Measurements from ENCODE around the gene ARMC9. TPM values are rescaled to one million over a fixed set of nuclear protein-coding genes. Genes with fewer than 3 reads are reported as not detected.

ARMC9 gene
- total and polyA plus RNA-seq, 2 experiments from 2014 or later: 22.5 to 23.7 TPM

GRCh38 chr2:231235217-231235616 is 36.8 kb downstream of the ARMC9 start:
- Histone ChIP-seq H3K9me3 (ENCODE audit: low read depth) (no peaks in the 10 kb centered on the region), H3K4me2 (no peak overlapping the region), H3K4me1 (ENCODE audit: insufficient read depth) (no peaks in the 10 kb centered on the region), H2AFZ (no peak overlapping the region), H3K9me2 (replicated peaks; ENCODE audit: insufficient read depth) (no peaks in the 10 kb centered on the region), H3K27me3 (no peaks in the 10 kb centered on the region), H4K20me1 (ENCODE audit: insufficient read depth, poor library complexity, severe bottlenecking) (no peaks in the 10 kb centered on the region), H3K27ac (no peak overlapping the region), H3K79me2 (no peaks in the 10 kb centered on the region), H3K36me3 (replicated peaks; ENCODE audit: insufficient read depth, low read depth) (no peaks in the 10 kb centered on the region), H3K4me3 (no peak overlapping the region)
- DNase-seq (ENCODE audit: low spot score): no peak
- no peak for TF ChIP-seq EZH2phosphoT487 (IDR thresholded peaks at IDR 0.05; ENCODE audit: low read depth, severe bottlenecking, unreplicated experiment)
- TF ChIP-seq CTCF (IDR thresholded peaks at IDR 0.05; ENCODE audit: poor library complexity): no peak
- no peak for TF ChIP-seq EZH2 (IDR thresholded peaks at IDR 0.05; ENCODE audit: borderline replicate concordance)
- 89% methylated on average over 5 of the region's 5 CpGs for WGBS (ENCODE audit: low lambda C conversion rate, missing lambda C conversion rate)

GRCh38 chr2:231238689-231239088 is 40.3 kb downstream of the ARMC9 start:
- no peaks in the 10 kb centered on the region for H3K4me1 ChIP-seq (ENCODE audit: insufficient read depth)
- no peaks in the 10 kb centered on the region for H4K20me1 ChIP-seq (ENCODE audit: insufficient read depth, poor library complexity, severe bottlenecking)
- no peaks in the 10 kb centered on the region for H3K9me3 ChIP-seq (ENCODE audit: low read depth)
- no peak overlapping the region for H2AFZ ChIP-seq
- H3K27me3 ChIP-seq: no peaks in the 10 kb centered on the region
- no peaks in the 10 kb centered on the region for H3K9me2 ChIP-seq (replicated peaks; ENCODE audit: insufficient read depth)
- DNase-seq (ENCODE audit: low spot score): no peak
- no peak overlapping the region for H3K4me2 ChIP-seq
- no peak for TF ChIP-seq EZH2phosphoT487 (IDR thresholded peaks at IDR 0.05; ENCODE audit: low read depth, severe bottlenecking, unreplicated experiment)
- TF ChIP-seq CTCF (IDR thresholded peaks at IDR 0.05; ENCODE audit: poor library complexity): no peak
- no peak for TF ChIP-seq EZH2 (IDR thresholded peaks at IDR 0.05; ENCODE audit: borderline replicate concordance)
- H3K27ac ChIP-seq: no peak overlapping the region
- no peaks in the 10 kb centered on the region for H3K79me2 ChIP-seq
- H3K36me3 ChIP-seq (replicated peaks; ENCODE audit: insufficient read depth, low read depth): no peaks in the 10 kb centered on the region
- WGBS (ENCODE audit: low lambda C conversion rate, missing lambda C conversion rate): 93% methylated on average over 3 of the region's 3 CpGs
- no peak overlapping the region for H3K4me3 ChIP-seq

GRCh38 chr2:231239751-231240150 is 41.3 kb downstream of the ARMC9 start:
- H3K9me2 ChIP-seq (replicated peaks; ENCODE audit: insufficient read depth): no peaks in the 10 kb centered on the region
- no peak overlapping the region for H2AFZ ChIP-seq
- DNase-seq (ENCODE audit: low spot score): no peak
- no peaks in the 10 kb centered on the region for H3K36me3 ChIP-seq (replicated peaks; ENCODE audit: insufficient read depth, low read depth)
- H3K9me3 ChIP-seq (ENCODE audit: low read depth): no peaks in the 10 kb centered on the region
- H3K79me2 ChIP-seq: no peaks in the 10 kb centered on the region
- no peaks in the 10 kb centered on the region for H3K4me1 ChIP-seq (ENCODE audit: insufficient read depth)
- TF ChIP-seq EZH2phosphoT487 (IDR thresholded peaks at IDR 0.05; ENCODE audit: low read depth, severe bottlenecking, unreplicated experiment) (no peak), CTCF (IDR thresholded peaks at IDR 0.05; ENCODE audit: poor library complexity) (no peak), EZH2 (IDR thresholded peaks at IDR 0.05; ENCODE audit: borderline replicate concordance) (no peak)
- no peak overlapping the region for H3K4me3 ChIP-seq
- H4K20me1 ChIP-seq (ENCODE audit: insufficient read depth, poor library complexity, severe bottlenecking): no peaks in the 10 kb centered on the region
- H3K27ac ChIP-seq: no peak overlapping the region
- no peak overlapping the region for H3K4me2 ChIP-seq
- WGBS (ENCODE audit: low lambda C conversion rate, missing lambda C conversion rate): 98% methylated on average over 10 of the region's 10 CpGs
- no peaks in the 10 kb centered on the region for H3K27me3 ChIP-seq
